GM23338 (cell line): ENCODE data around the gene OR4K5. TPM values are rescaled to one million over a fixed set of nuclear protein-coding genes. Genes with fewer than 3 reads are reported as not detected.

Source experiments
- ATAC-seq: fragments of 200-7000 bp; cut with Tn5 transposase; 3 replicates; pipeline ENCODE4 v1.9.1; 2020
- DNase-seq: peaks from one replicate; pipeline ENCODE4 v3.0.0-alpha.2; 2015; ENCODE audit warnings: low spot score
- H2AFZ ChIP-seq: fragments of 200-600 bp; sonication (generic); 2 replicates; pipeline ENCODE4 v1.8.0; 2016; ENCODE audit warnings: antibody characterized with exemption, mild to moderate bottlenecking, moderate library complexity
- H3F3A ChIP-seq: fragments of 200-600 bp; sonication (generic); replicated peaks from 2 replicates; pipeline ENCODE4 v1.8.0; 2017; ENCODE audit warnings: antibody characterized with exemption, mixed run types, low read depth
- H3K27ac ChIP-seq: fragments of 200-600 bp; sonication (generic); 2 replicates; pipeline ENCODE4 v1.6.1; 2016; ENCODE audit warnings: low read depth
- H3K27me3 ChIP-seq: fragments of 200-600 bp; sonication (generic); 2 replicates; pipeline ENCODE4 v1.8.0; 2016; ENCODE audit warnings: mild to moderate bottlenecking, mixed run types, moderate library complexity; ENCODE audit not compliant: insufficient read depth
- H3K36me3 ChIP-seq: fragments of 200-600 bp; sonication (generic); 2 replicates; pipeline ENCODE4 v1.8.0; 2016; ENCODE audit warnings: mild to moderate bottlenecking; ENCODE audit not compliant: insufficient read depth
- H3K4me1 ChIP-seq: fragments of 200-600 bp; sonication (generic); 2 replicates; pipeline ENCODE4 v1.8.0; 2016; ENCODE audit warnings: mild to moderate bottlenecking, moderate library complexity; ENCODE audit not compliant: insufficient read depth
- H3K4me2 ChIP-seq: fragments of 200-600 bp; sonication (generic); 2 replicates; pipeline ENCODE4 v1.7.1; 2017; ENCODE audit warnings: mixed run types
- H3K4me3 ChIP-seq: fragments of 200-600 bp; sonication (generic); 2 replicates; pipeline ENCODE4 v1.6.1; 2016; ENCODE audit warnings: mixed run types
- H3K79me2 ChIP-seq: fragments of 200-600 bp; sonication (generic); replicated peaks from 2 replicates; pipeline ENCODE4 v1.8.0; 2017; ENCODE audit warnings: mild to moderate bottlenecking; ENCODE audit not compliant: insufficient read depth
- H3K9me2 ChIP-seq: fragments of 200-600 bp; sonication (generic); 2 replicates; pipeline ENCODE4 v1.8.0; 2017; ENCODE audit not compliant: insufficient read depth
- H4K20me1 ChIP-seq: fragments of 200-600 bp; sonication (generic); replicated peaks from 2 replicates; pipeline ENCODE4 v1.8.0; 2017; ENCODE audit warnings: mild to moderate bottlenecking; ENCODE audit not compliant: insufficient read depth
- H3K27ac Mint-ChIP-seq: 2 replicates; pipeline ENCODE4 v1.8.0; 2020; ENCODE audit warnings: inconsistent platforms, mild to moderate bottlenecking, moderate library complexity, mixed read lengths
- H3K27me3 Mint-ChIP-seq: 3 replicates; pipeline ENCODE4 v1.8.0; 2022; ENCODE audit warnings: low read depth, mild to moderate bottlenecking, moderate library complexity, mixed read lengths, inconsistent platforms; ENCODE audit not compliant: insufficient read depth, poor library complexity
- H3K36me3 Mint-ChIP-seq: 3 replicates; pipeline ENCODE4 v1.8.0; 2021; ENCODE audit warnings: low read depth, mild to moderate bottlenecking, inconsistent platforms, moderate library complexity, mixed read lengths
- H3K4me1 Mint-ChIP-seq: 3 replicates; pipeline ENCODE4 v1.8.0; 2020; ENCODE audit warnings: mild to moderate bottlenecking, inconsistent platforms, mixed read lengths
- H3K4me3 Mint-ChIP-seq: 3 replicates; pipeline ENCODE4 v1.8.0; 2021; ENCODE audit warnings: moderate library complexity, mild to moderate bottlenecking, inconsistent platforms, mixed read lengths
- H3K9me3 Mint-ChIP-seq: 3 replicates; pipeline ENCODE4 v1.8.0; 2020; ENCODE audit warnings: moderate library complexity, mild to moderate bottlenecking, inconsistent platforms, mixed read lengths
- CREB1 ChIP-seq: fragments of 250-450 bp; sonication (Bioruptor Pico); IDR thresholded peaks from 2 replicates; pipeline ENCODE4 v1.5.0; 2020; ENCODE audit warnings: low read depth, mild to moderate bottlenecking, moderate library complexity
- CTCF ChIP-seq, 2 experiments: fragments of 200-600 bp in 1 of 2; sonication (generic) in 1 of 2; conservative IDR thresholded peaks; 2 replicates each; pipeline versions ENCODE4 v1.5.1 to v1.6.1; 2016 to 2017; ENCODE audit warnings: antibody characterized with exemption in 2 of 2, low read depth in 2 of 2, mild to moderate bottlenecking in 2 of 2, moderate library complexity in 1 of 2
- ETS1 ChIP-seq: IDR thresholded peaks from 2 replicates; pipeline ENCODE4 v1.6.1; 2016; ENCODE audit warnings: antibody characterized with exemption
- EZH2 ChIP-seq: fragments of 200-600 bp; sonication (generic); IDR thresholded peaks from one replicate; pipeline ENCODE4 v1.8.0; 2017; ENCODE audit warnings: antibody characterized with exemption, mild to moderate bottlenecking, low read depth; ENCODE audit not compliant: unreplicated experiment
- EZH2phosphoT487 ChIP-seq: fragments of 200-600 bp; sonication (generic); IDR thresholded peaks from one replicate; pipeline ENCODE4 v1.8.1; 2018; ENCODE audit warnings: antibody characterized with exemption; ENCODE audit not compliant: unreplicated experiment
- JUNB ChIP-seq: IDR thresholded peaks from one replicate; pipeline ENCODE4 v1.6.1; 2016; ENCODE audit warnings: antibody characterized with exemption; ENCODE audit not compliant: unreplicated experiment
- NANOG ChIP-seq: IDR thresholded peaks from 2 replicates; pipeline ENCODE4 v1.6.1; 2016; ENCODE audit warnings: antibody characterized with exemption, borderline replicate concordance
- POLR2AphosphoS5 ChIP-seq: IDR thresholded peaks from 2 replicates; pipeline ENCODE4 v1.6.1; 2016; ENCODE audit warnings: antibody characterized with exemption, low read depth
- REST ChIP-seq: IDR thresholded peaks from one replicate; pipeline ENCODE4 v1.6.1; 2018; ENCODE audit warnings: antibody characterized with exemption; ENCODE audit not compliant: unreplicated experiment
- STAT1 ChIP-seq: IDR thresholded peaks from one replicate; pipeline ENCODE4 v1.6.1; 2016; ENCODE audit warnings: antibody characterized with exemption; ENCODE audit not compliant: unreplicated experiment
- ZNF114 ChIP-seq: fragments of 250-450 bp; sonication (Bioruptor Pico); IDR thresholded peaks from 2 replicates; pipeline ENCODE4 v1.5.0; 2020; ENCODE audit warnings: mild to moderate bottlenecking, moderate library complexity
- ZNF331 ChIP-seq: fragments of 250-450 bp; sonication (Bioruptor Pico); IDR thresholded peaks from 2 replicates; pipeline ENCODE4 v1.5.0; 2020; ENCODE audit warnings: low read depth, mild to moderate bottlenecking, moderate library complexity
- ZNF462 ChIP-seq: fragments of 250-450 bp; sonication (Bioruptor Pico); IDR thresholded peaks from 2 replicates; pipeline ENCODE4 v1.5.0; 2020; ENCODE audit warnings: mild to moderate bottlenecking, moderate library complexity
- polyA plus RNA-seq: library from polyadenylated mRNA; unstranded; fragments of >200 nt; fragmentation: Nextera tagmentation; extraction: Ambion mirVana; gene quantifications from 2 replicates; pipeline ENCODE4 v1.2.1, GENCODE V29; 2016
- total RNA-seq: library from RNA; depleted of rRNA; stranded (reverse); fragments of >200 nt; shearing (Covaris generic); gene quantifications from 2 replicates; pipeline ENCODE4 v1.2.3, GENCODE V29; 2014

The OR4K5 gene
- total and polyA plus RNA-seq, 2 experiments from 2014 or later = not detected

- Histone ChIP-seq H3K27ac (no peak within 1 kb of the TSS), H3K36me3 (peaks cover 20% of the 10 kb centered on the region), H3K4me3 (no peak within 1 kb of the TSS; the same call in 1 of the 2 replicates), H3K9me2 (no peaks in the 10 kb centered on the region), H3F3A (no peaks in the 10 kb centered on the region), H2AFZ (no peak within 1 kb of the TSS), H4K20me1 (no peaks in the 10 kb centered on the region), H3K4me2 (no peak within 1 kb of the TSS), H3K79me2 (no peaks in the 10 kb centered on the region), H3K27me3 (no peaks in the 10 kb centered on the region), H3K4me1 (no peaks in the 10 kb centered on the region)
- no peak within 1 kb of the TSS for H3K27ac Mint-ChIP-seq
- no peak within 1 kb of the TSS for H3K4me3 Mint-ChIP-seq
- H3K4me1 Mint-ChIP-seq = no peaks in the 10 kb centered on the region
- H3K9me3 Mint-ChIP-seq = no peaks in the 10 kb centered on the region; the same call in 1 of the 3 replicates
- no peak for DNase-seq
- H3K36me3 Mint-ChIP-seq = peaks cover 26% of the 10 kb centered on the region; the same call in 2 of the 3 replicates
- no peak for ATAC-seq
- peaks cover 5% of the 10 kb centered on the region for H3K27me3 Mint-ChIP-seq
- no peak for TF ChIP-seq ZNF331 (CRISPR knock-in tag)
- TF ChIP-seq REST = no peak
- TF ChIP-seq ETS1 = no peak
- no peak for TF ChIP-seq JUNB
- no peak for TF ChIP-seq POLR2AphosphoS5
- no peak for TF ChIP-seq EZH2phosphoT487
- TF ChIP-seq CREB1 (CRISPR knock-in tag) = no peak
- TF ChIP-seq ZNF462 = no peak
- no peak for TF ChIP-seq CTCF (conservative IDR thresholded peaks at IDR 0.05; ENCODE audit: low read depth in 2 of 2)
- no peak for TF ChIP-seq EZH2
- no peak for TF ChIP-seq ZNF114 (CRISPR knock-in tag)
- no peak for TF ChIP-seq STAT1
- TF ChIP-seq NANOG = no peak
These were observed 45.6 kb upstream of the OR4K5 start, which contains the start of gene OR4K2 for GRCh38 chr14:19874842-19875241. Gene OR4K2 (plus strand): TSS chr14:19875142. CDS start chr14:19876268, 1,126 bp downstream.
